Stimulated activated CD4-positive, alpha-beta T cell treated with anti-CD3 and anti-CD28 coated beads, Interleukin-12 subunit alpha, Interleukin-12 subunit beta, amount 100 ng/mL, for 24 hours (primary cell): ENCODE data around the gene BAHCC1.
"Not testable (repeated sequence)": the region's sequence is repeated elsewhere in the genome, so short reads cannot be mapped to it uniquely, and the experiment has no call there.

Experiments used
- DNase-seq, 2 experiments: peaks; one replicate each; pipeline ENCODE4 v3.0.0-alpha.2; 2020; ENCODE audit warnings: low read depth in 2 of 2

BAHCC1 gene

GRCh38 chr17:81394921-81395599, at the start of gene BAHCC1:
TSS of gene BAHCC1 (plus strand) at chr17:81395457. CDS start at chr17:81399740, 4,283 bp downstream.
- DNase-seq: peak; percentile 82 to 96

GRCh38 chr17:81346090-81346907, 49.0 kb upstream of the BAHCC1 start:
- peak; percentile 88 to 97 for DNase-seq

GRCh38 chr17:81346908-81347349, 48.3 kb upstream of the BAHCC1 start:
- no peak for DNase-seq

DNA sequence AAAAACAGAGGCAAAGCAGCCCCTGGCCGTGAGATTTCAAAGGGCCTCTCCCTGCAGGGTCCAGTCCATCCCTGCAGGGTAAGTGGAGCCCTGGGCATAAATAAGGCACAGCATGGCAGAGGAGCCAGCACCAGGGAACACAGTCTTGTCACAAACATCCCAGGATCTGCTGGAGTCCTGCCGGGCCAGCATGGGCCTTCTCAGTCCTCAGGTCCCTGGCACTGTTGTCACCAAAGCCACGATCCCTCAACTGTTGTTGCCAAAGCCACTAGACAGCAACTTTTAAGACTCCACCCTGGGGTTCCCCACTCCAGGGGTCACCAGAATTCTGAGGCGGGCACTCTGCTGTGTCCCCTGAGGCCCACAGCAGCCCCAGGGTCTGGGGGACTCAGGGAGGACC, 47.8 kb upstream of the BAHCC1 start:
- no peak for DNase-seq

DNA sequence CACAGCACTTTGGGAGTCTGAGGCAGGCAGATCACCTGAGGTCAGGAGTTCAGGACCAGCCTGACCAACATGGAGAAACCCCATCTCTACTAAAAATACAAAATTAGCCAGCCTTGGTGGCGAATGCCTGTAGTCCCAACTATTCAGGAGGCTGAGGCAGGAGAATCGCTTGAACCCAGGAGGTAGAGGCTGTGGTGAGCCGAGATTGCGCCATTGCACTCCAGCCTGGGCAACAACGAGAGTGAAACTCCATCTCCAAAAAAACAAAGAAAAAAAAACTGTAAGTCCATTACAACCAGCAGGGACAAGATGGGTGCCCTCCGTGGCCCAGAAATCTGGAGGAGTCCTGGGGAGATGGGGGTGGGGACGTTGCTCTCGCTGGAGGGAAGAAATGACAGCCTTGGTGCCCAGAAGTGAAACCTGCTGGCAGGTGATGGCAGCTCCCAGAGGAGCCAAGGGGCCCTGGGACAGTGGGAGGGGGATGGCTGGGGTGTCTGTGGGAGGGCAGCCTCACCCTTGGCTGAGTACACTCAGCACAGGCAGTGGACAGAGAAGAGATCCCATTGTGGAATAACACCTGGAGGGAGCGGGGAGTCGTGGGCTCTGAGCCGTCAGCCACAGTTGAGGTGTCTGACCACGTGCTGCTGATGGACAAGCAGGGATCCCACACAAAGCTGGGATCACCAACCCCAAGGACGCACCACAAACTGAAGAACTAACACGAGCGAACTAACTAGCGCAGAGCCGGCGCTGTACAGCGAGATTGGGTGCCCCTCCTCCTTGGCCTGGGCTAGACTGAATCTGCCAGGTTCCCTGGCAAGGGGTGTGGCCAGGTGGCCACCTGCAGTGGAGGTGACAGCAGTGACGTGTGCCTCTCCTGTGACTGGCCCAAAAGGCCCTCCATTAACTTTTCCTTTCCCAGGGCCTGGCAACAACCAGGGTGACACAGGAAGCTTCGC, 46.9 kb upstream of the BAHCC1 start:
- DNase-seq: no peak

DNA sequence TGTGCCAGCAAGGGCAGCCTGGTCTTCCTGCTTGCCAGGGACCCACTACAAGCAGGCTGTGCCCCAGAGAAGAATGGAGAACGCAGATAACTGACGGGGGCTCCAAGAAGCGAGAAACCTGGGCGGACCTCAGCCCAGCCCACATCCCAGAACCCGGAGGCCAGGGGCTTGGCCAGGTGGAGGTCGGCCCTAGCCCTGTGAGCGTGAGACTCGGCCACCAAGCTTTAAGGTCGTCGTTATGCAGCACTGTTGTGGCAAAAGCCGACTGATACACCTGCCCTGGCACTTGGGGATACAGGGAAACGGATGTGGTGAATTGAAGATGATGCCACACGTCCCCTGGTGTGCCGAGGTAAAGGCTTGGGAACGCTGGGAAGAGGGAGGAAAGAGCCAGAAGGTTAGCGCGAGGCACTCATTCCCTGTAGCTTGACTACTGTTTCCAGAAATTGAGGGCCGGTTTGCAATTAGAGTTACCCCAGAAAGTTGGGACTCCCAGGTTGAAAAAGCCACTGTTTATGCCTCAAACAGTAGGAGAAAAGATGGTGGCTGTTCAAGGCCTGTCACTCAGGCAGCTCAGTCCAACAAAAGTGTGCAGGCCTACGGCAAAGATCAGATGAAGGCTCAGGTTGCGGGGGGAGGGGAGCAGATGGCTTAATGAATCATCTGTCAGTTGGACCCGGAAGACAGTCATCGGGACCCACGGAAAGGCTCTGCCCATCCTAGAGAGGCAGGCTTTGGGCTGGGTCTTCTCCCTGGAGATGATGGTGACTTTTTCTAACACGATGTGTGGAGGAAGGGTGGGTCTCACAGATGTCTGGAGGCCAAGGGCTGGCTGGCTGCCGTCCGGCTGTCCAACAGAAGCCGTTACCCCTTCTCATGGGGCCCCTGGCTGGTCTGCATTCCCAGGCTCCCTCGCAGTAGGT, 45.6 kb upstream of the BAHCC1 start:
- no peak for DNase-seq

DNA sequence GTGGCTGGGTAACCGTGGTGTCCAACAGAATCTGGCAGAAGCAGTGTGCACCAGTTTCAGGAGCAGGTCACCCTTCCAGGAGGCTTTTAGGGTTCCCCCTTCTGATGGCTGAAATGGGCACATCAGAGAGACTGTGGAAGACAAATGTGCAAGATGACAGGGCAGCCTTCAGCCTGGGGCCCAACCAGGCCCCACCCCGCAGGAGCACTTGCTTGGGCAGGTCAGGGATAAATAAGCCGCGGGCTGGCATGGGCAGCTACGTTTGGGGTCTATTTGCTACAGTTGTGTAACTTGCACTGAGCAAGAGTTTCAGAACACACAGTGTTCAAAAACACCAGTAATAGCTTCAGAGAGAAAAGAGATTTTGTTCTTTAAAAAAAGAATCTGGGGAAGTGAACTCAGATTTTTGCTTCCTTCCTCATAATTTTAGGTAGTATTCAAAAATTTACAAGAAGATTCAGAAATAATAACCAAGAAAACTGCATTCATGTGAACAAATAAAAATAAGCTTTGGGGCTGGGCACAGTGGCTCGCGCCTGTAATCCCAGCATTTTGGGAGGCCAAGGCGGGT, 44.9 kb upstream of the BAHCC1 start:
- DNase-seq: no peak

GRCh38 chr17:81351329-81352052, 43.8 kb upstream of the BAHCC1 start:
- not testable (repeated sequence) for DNase-seq

DNA sequence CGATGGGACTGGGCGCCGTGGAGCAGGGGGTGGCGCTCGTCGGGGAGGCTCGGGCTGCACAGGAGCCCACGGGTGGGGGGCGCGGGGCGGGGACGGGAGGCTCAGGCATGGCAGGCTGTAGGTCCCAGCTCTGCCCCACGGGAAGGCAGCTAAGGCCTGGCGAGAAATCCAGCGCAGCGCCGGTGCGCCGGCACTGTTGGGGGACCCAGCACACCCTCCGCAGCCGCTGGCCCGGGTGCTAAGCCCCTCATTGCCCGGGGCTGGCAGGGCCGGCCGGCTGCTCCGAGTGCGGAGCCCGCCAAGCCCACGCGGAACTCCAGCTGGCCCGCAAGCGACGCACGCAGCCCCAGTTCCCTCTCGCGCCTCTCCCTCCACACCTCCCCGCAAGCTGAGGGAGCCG, 43.2 kb upstream of the BAHCC1 start:
- not testable (repeated sequence) for DNase-seq

- no peak for DNase-seq
These were observed 40.9 kb upstream of the BAHCC1 start for GRCh38 chr17:81354252-81354953.

DNA sequence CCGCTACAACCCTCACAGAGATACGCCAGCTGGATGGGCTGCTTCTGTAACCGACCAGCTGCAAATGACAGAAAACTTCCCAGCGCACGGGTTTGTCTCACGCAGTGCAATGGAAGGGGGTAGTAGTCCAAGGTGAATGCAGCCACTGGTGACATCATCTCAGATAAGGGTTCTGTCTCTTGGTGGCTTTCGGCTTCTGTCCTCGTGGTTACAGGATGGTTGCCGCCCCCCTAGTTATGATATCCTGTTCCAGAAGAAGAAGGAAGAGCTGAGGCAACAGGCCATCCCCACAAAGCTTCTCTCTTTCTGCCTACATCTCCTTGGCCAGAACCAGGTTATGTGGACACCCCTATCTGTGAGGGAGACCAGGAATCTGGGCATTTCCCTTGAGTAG, 40.3 kb upstream of the BAHCC1 start:
- no peak for DNase-seq

DNA sequence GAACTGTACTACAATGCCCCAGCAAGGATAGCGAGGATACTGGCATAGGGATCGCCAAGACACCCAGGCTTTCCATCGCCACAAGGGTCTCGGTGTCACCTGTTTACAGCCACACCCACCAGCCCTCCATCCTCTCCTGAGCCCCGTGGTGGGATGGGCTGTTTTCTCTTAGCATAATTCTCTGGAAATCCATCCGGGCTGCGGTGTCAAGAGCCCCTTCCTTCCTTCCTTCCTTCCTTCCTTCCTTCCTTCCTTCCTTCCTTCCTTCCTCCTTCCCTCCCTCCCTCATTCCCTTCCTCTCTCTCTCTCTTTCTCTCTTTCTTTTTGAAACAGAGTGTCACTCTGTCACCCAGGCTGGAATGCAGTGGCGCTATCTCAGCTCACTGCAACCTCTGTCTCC, 36.0 kb upstream of the BAHCC1 start:
- no peak for DNase-seq

DNA sequence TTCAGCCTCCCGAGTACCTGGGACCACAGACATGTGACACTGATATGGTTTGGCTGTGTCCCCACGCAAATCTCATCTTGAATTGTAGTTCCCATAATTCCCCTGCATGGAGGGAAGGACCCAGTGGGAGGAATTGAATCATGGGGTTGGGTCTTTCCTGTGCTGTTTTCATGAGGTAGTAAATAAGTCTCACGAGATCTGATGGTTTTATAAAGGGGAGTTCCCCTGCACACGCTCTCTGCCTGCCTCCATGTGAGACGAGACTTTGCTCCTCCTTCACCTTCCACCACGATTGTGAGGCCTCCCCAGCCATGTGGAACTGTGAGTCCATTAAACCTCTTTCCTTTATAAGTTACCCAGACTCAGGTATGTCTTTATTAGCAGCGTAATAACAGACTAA, 33.3 kb upstream of the BAHCC1 start:
- not testable (repeated sequence) for DNase-seq

DNA sequence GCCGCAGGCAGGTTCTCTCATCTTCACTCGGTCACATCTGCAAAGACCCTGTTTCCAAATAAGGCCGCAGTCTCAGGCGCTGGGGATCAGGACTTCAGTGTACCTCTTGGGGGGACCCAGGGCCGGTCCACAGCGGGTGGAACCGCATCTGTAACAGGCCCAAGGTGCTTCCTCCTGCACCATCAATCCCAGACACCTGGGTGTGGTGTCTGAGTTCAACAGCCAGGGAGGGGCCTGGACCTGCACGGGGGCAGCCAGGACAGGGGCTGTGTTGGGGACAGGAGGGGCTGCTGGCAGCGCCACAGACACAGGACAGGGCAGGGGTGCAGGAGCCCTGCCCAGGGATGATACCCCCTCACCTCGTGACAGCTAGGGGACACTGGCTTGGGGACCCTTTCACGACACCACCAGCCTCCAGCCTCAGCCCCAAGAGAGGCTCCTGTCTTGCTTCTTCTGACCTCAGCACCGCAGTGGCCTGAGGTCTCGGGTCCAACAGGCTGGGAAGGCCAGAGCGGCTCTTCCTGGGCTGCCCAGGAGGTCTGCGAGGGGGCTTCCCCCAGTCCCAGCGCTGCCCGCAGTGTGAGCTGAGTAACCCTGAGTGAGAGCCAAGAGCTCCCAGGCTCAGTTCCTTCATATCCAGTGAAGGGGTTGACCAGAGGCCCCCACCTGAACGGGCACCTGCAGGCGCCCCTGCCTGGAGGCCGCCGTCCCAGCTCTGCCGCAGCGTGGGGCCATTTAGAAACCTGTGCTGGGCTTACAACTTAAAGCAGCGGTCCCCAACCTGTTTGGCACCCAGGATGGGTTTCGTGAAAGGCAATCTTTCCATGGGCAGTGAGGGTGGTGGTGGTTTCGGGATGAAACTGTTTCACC, 30.7 kb upstream of the BAHCC1 start:
- DNase-seq: no peak

DNA sequence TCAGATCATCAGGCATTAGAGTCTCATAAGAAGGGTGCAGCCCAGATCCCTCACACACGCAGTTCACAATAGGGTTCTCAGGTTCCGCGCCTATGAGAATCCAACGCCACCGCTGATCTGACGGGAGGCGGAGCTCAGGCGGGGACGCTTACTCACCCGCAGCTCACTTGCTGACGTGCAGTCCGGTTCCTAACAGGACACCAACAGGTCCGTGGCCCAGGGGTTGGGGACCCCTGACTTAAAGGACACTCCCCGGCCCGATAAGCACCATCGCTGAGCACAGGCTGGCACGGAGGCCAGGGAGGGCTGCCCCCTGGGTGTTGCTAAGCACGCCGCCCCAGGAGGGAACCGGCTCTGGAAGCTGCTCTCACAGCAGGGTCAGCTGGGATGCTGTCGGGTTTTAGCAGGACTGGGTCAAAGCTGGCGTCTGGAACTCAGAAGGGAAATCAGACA, 30.1 kb upstream of the BAHCC1 start:
- DNase-seq: no peak

GRCh38 chr17:81365601-81366585, 29.4 kb upstream of the BAHCC1 start:
- DNase-seq: no peak

DNA sequence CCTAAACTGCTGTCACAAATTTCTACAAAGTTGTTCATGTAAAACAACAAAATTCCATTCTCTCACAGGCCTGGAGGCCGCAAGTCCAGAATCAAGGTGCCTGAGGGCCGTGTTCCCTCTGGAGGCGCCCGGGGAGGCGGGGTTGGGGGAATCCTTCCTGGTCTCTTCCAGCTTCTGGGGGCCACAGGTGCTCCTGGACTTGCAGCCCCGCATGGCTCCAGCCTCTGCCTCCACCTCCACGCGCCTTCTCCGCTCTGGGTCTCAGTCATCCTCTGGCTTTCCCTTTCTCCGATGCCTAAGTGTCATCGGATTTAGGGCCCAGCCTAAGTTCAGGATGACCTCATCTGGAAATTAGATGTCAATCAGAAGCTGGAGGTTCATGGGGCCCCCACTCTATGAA, 28.6 kb upstream of the BAHCC1 start:
- DNase-seq: no peak
